ENCODE data around the gene PYROXD2.

Gene PYROXD2

DNA sequence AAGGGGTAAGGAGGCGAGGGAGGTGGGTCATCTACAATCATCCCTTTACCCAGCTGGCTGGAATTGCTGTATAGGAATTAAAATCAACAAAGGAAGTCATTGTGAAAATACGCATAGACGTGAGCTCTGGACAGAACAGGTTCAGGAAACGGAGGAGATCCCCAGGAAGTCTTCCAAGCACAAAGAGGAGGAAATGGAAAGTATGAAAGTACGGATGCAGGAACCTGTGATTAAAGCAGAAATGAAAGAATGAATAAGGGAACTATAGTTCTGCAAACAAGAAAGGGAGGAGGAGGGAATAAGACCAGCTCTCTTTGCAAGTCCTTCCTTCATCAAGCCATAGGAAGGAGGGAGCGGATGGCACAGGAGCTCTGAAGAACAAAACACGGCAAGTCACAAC is 61.8 kb downstream of the PYROXD2 start:
- Histone ChIP-seq H3K36me3 (replicated peaks in 1 of 2; ENCODE audit: control insufficient read depth in 2 of 2, insufficient read depth in 2 of 2, low read length in 2 of 2) (no peaks in the 10 kb centered on the region), H2AFZ (ENCODE audit: low read length) (no peak overlapping the region), H4K8ac (ENCODE audit: low read depth, low read length) (no peak overlapping the region), H3K9me3 (replicated peaks in 1 of 2; ENCODE audit: control insufficient read depth in 2 of 2, insufficient read depth in 1 of 2, low read depth in 1 of 2, low read length in 2 of 2) (peaks cover 0 to 2% of the 10 kb centered on the region in 2 donors), H3K27ac (replicated peaks; ENCODE audit: low read length) (no peak overlapping the region), H4K91ac (ENCODE audit: low read depth, low read length, poor library complexity) (no peak overlapping the region), H2BK12ac (ENCODE audit: low read length) (no peak overlapping the region), H3K4ac (ENCODE audit: low read length) (no peak overlapping the region), H2AK5ac (ENCODE audit: low read depth, low read length) (no peak overlapping the region), H3K79me1 (ENCODE audit: low read depth, low read length) (no peaks in the 10 kb centered on the region), H3K4me1 (ENCODE audit: control insufficient read depth in 2 of 2, insufficient read depth in 1 of 2, low read depth in 1 of 2, low read length in 2 of 2) (no peaks in the 10 kb centered on the region), H3K14ac (ENCODE audit: low read length) (no peak overlapping the region), H3K9ac (ENCODE audit: low read depth, low read length, poor library complexity) (no peak overlapping the region), H3K27me3 (ENCODE audit: control insufficient read depth in 3 of 3, insufficient read depth in 3 of 3, low read depth in 1 of 3, low read length in 3 of 3) (peaks cover 0 to 13% (median 0%) of the 10 kb centered on the region in 3 experiments), H2BK5ac (ENCODE audit: low read length) (no peak overlapping the region), H3K4me2 (ENCODE audit: insufficient read depth, low read length, poor library complexity, severe bottlenecking) (no peak overlapping the region), H2BK15ac (ENCODE audit: low read length) (no peak overlapping the region), H2BK120ac (ENCODE audit: low read depth, low read length) (no peak overlapping the region), H3K18ac (ENCODE audit: low read length) (no peak overlapping the region), H3K23ac (ENCODE audit: low read depth, low read length, poor library complexity) (no peak overlapping the region), H3K4me3 (ENCODE audit: low read length in 2 of 2) (no peak overlapping the region)
- DNase-seq (ENCODE audit: low spot score) = no peak
- WGBS, 2 donors (ENCODE audit: extremely low coverage in 2 of 2, insufficient read length in 2 of 2, insufficient replicate concordance in 1 of 2) = no CpG with 5 or more reads among the region's 7 CpGs

DNA sequence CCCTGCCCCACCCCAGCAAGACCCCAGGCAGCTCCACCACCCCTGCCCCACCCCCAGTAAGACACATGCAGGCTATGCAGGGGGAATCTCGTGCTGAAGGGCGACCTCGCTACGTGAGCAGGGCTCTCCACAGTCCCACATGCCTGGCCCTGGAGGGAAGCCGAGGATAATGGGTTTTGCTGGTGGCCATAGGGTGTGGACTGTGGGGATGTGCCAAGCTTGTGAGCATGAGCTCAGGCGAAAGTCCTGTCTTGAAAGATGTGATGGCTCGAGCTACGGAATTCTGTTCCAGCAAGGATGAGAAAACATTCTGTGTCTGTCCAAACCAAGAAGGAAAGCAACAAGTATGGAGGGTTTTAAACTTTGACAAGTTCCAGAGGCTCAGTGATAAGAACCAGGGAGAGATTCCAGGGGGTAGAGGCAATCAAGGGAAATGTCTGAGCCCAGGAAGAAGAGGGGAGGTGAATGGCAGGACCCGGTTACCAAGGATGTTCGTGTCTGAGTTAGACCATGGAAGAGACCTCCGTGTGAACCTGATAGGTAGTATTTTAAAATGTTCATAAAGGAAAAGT is 63.1 kb downstream of the PYROXD2 start:
- Histone ChIP-seq H2BK15ac (ENCODE audit: low read length) (no peak overlapping the region), H3K9me3 (replicated peaks in 1 of 2; ENCODE audit: control insufficient read depth in 2 of 2, insufficient read depth in 1 of 2, low read depth in 1 of 2, low read length in 2 of 2) (peaks cover 4 to 5% of the 10 kb centered on the region in 2 donors), H3K79me1 (ENCODE audit: low read depth, low read length) (no peaks in the 10 kb centered on the region), H4K91ac (ENCODE audit: low read depth, low read length, poor library complexity) (no peak overlapping the region), H2BK120ac (ENCODE audit: low read depth, low read length) (no peak overlapping the region), H3K27ac (replicated peaks; ENCODE audit: low read length) (no peak overlapping the region), H3K4me3 (ENCODE audit: low read length in 2 of 2) (no peak overlapping the region), H3K4me2 (ENCODE audit: insufficient read depth, low read length, poor library complexity, severe bottlenecking) (no peak overlapping the region), H3K27me3 (ENCODE audit: control insufficient read depth in 3 of 3, insufficient read depth in 3 of 3, low read depth in 1 of 3, low read length in 3 of 3) (peaks cover 0 to 13% (median 0%) of the 10 kb centered on the region in 3 experiments), H3K36me3 (replicated peaks in 1 of 2; ENCODE audit: control insufficient read depth in 2 of 2, insufficient read depth in 2 of 2, low read length in 2 of 2) (no peaks in the 10 kb centered on the region), H2BK5ac (ENCODE audit: low read length) (no peak overlapping the region), H3K14ac (ENCODE audit: low read length) (no peak overlapping the region), H4K8ac (ENCODE audit: low read depth, low read length) (no peak overlapping the region), H3K4ac (ENCODE audit: low read length) (no peak overlapping the region), H2BK12ac (ENCODE audit: low read length) (no peak overlapping the region), H2AK5ac (ENCODE audit: low read depth, low read length) (no peak overlapping the region), H2AFZ (ENCODE audit: low read length) (no peak overlapping the region), H3K9ac (ENCODE audit: low read depth, low read length, poor library complexity) (no peak overlapping the region), H3K4me1 (ENCODE audit: control insufficient read depth in 2 of 2, insufficient read depth in 1 of 2, low read depth in 1 of 2, low read length in 2 of 2) (no peaks in the 10 kb centered on the region), H3K23ac (ENCODE audit: low read depth, low read length, poor library complexity) (no peak overlapping the region), H3K18ac (ENCODE audit: low read length) (no peak overlapping the region)
- WGBS, 2 donors (ENCODE audit: extremely low coverage in 2 of 2, insufficient read length in 2 of 2, insufficient replicate concordance in 1 of 2) = no CpG with 5 or more reads among the region's 11 CpGs
- DNase-seq (ENCODE audit: low spot score) = no peak

DNA sequence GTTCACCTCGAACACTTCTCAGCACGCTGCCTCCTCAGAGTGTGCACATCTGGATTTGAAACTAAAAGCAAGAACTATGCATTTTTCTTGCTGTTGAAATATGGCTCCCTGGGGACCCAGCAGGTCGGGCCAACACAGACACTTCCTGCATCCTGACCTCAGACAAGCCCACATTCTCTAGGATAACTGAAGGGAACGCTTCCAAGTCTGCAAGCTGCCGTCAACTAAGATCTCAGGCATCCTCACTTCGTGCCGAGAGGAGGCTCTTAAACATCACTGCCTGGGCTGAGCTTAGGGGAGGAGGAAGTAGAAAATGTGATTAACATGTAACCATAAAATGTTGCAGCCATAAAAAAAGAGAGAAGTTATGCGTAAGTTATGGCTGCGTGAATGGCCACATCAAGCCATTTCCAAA is 65.5 kb downstream of the PYROXD2 start:
- H3K4me1 ChIP-seq (ENCODE audit: control insufficient read depth in 2 of 2, insufficient read depth in 1 of 2, low read depth in 1 of 2, low read length in 2 of 2) = no peaks in the 10 kb centered on the region
- no peak overlapping the region for H3K14ac ChIP-seq (ENCODE audit: low read length)
- no peak overlapping the region for H3K18ac ChIP-seq (ENCODE audit: low read length)
- H2AK5ac ChIP-seq (ENCODE audit: low read depth, low read length) = no peak overlapping the region
- H2BK5ac ChIP-seq (ENCODE audit: low read length) = no peak overlapping the region
- no peak overlapping the region for H3K9ac ChIP-seq (ENCODE audit: low read depth, low read length, poor library complexity)
- no peak overlapping the region for H4K91ac ChIP-seq (ENCODE audit: low read depth, low read length, poor library complexity)
- H3K9me3 ChIP-seq (replicated peaks in 1 of 2; ENCODE audit: control insufficient read depth in 2 of 2, insufficient read depth in 1 of 2, low read depth in 1 of 2, low read length in 2 of 2) = peaks cover 8% of the 10 kb centered on the region in 2 donors
- H3K27me3 ChIP-seq (ENCODE audit: control insufficient read depth in 3 of 3, insufficient read depth in 3 of 3, low read depth in 1 of 3, low read length in 3 of 3) = peaks cover 0 to 9% (median 0%) of the 10 kb centered on the region in 3 experiments
- no peaks in the 10 kb centered on the region for H3K79me1 ChIP-seq (ENCODE audit: low read depth, low read length)
- no peak overlapping the region for H3K23ac ChIP-seq (ENCODE audit: low read depth, low read length, poor library complexity)
- no peak overlapping the region for H3K4ac ChIP-seq (ENCODE audit: low read length)
- H2BK12ac ChIP-seq (ENCODE audit: low read length) = no peak overlapping the region
- H2BK15ac ChIP-seq (ENCODE audit: low read length) = no peak overlapping the region
- no peak for DNase-seq (ENCODE audit: low spot score)
- no peak overlapping the region for H2AFZ ChIP-seq (ENCODE audit: low read length)
- no peak overlapping the region for H3K4me3 ChIP-seq (ENCODE audit: low read length in 2 of 2)
- H3K27ac ChIP-seq (replicated peaks; ENCODE audit: low read length) = no peak overlapping the region
- H2BK120ac ChIP-seq (ENCODE audit: low read depth, low read length) = no peak overlapping the region
- H3K4me2 ChIP-seq (ENCODE audit: insufficient read depth, low read length, poor library complexity, severe bottlenecking) = no peak overlapping the region
- no peak overlapping the region for H4K8ac ChIP-seq (ENCODE audit: low read depth, low read length)
- WGBS, 2 donors (ENCODE audit: extremely low coverage in 2 of 2, insufficient read length in 2 of 2, insufficient replicate concordance in 1 of 2) = no CpG with 5 or more reads among the region's 9 CpGs
- no peaks in the 10 kb centered on the region for H3K36me3 ChIP-seq (replicated peaks in 1 of 2; ENCODE audit: control insufficient read depth in 2 of 2, insufficient read depth in 2 of 2, low read length in 2 of 2)

DNA sequence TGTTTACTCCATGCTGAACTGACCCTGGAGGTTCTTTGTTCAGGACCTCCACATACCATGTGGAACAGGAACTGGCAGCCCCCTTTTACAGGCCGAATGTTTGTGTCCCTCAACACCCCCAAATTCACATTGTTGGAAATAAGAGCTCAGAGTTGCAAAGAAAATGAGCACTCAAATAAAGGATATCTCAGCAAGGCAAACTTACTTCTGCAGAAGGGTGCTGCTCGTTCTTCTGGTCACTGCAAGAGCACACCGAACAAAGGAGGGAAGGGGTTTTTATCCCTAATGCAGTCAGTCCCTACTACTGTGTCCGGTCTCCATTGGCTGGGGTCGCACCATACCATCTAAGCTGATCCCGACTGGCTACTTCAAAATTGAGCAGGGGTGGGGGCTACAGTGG is 68.1 kb downstream of the PYROXD2 start:
- Histone ChIP-seq H3K4me2 (ENCODE audit: insufficient read depth, low read length, poor library complexity, severe bottlenecking) (no peak overlapping the region), H2BK12ac (ENCODE audit: low read length) (no peak overlapping the region), H3K9ac (ENCODE audit: low read depth, low read length, poor library complexity) (no peak overlapping the region), H3K4me3 (ENCODE audit: low read length in 2 of 2) (no peak overlapping the region), H2BK5ac (ENCODE audit: low read length) (no peak overlapping the region), H2BK15ac (ENCODE audit: low read length) (no peak overlapping the region), H2AK5ac (ENCODE audit: low read depth, low read length) (no peak overlapping the region), H3K4ac (ENCODE audit: low read length) (no peak overlapping the region), H3K9me3 (replicated peaks in 1 of 2; ENCODE audit: control insufficient read depth in 2 of 2, insufficient read depth in 1 of 2, low read depth in 1 of 2, low read length in 2 of 2) (peaks cover 8% of the 10 kb centered on the region in 2 donors), H2BK120ac (ENCODE audit: low read depth, low read length) (no peak overlapping the region), H4K91ac (ENCODE audit: low read depth, low read length, poor library complexity) (no peak overlapping the region), H2AFZ (ENCODE audit: low read length) (no peak overlapping the region), H3K23ac (ENCODE audit: low read depth, low read length, poor library complexity) (no peak overlapping the region), H3K14ac (ENCODE audit: low read length) (no peak overlapping the region), H4K8ac (ENCODE audit: low read depth, low read length) (no peak overlapping the region), H3K36me3 (replicated peaks in 1 of 2; ENCODE audit: control insufficient read depth in 2 of 2, insufficient read depth in 2 of 2, low read length in 2 of 2) (no peaks in the 10 kb centered on the region), H3K27me3 (ENCODE audit: control insufficient read depth in 3 of 3, insufficient read depth in 3 of 3, low read depth in 1 of 3, low read length in 3 of 3) (no peaks in the 10 kb centered on the region), H3K79me1 (ENCODE audit: low read depth, low read length) (no peaks in the 10 kb centered on the region), H3K18ac (ENCODE audit: low read length) (no peak overlapping the region), H3K27ac (replicated peaks; ENCODE audit: low read length) (no peak overlapping the region), H3K4me1 (ENCODE audit: control insufficient read depth in 2 of 2, insufficient read depth in 1 of 2, low read depth in 1 of 2, low read length in 2 of 2) (no peaks in the 10 kb centered on the region)
- no peak for DNase-seq (ENCODE audit: low spot score)
- WGBS, 2 donors (ENCODE audit: extremely low coverage in 2 of 2, insufficient read length in 2 of 2, insufficient replicate concordance in 1 of 2) = no CpG with 5 or more reads among the region's 6 CpGs

Measured in neuronal stem cell (in vitro differentiated cells).